ENCODE measurements around the gene SUPT7L. TPM values are rescaled to one million over a fixed set of nuclear protein-coding genes. Genes with fewer than 3 reads are reported as not detected.
A peak's percentile ranks its signal among the peaks of the same experiment; 100 is the strongest.

Gene SUPT7L
- total and polyA plus RNA-seq, 2 donors from 2014 or later: 28.1 to 29.6 TPM

DNA sequence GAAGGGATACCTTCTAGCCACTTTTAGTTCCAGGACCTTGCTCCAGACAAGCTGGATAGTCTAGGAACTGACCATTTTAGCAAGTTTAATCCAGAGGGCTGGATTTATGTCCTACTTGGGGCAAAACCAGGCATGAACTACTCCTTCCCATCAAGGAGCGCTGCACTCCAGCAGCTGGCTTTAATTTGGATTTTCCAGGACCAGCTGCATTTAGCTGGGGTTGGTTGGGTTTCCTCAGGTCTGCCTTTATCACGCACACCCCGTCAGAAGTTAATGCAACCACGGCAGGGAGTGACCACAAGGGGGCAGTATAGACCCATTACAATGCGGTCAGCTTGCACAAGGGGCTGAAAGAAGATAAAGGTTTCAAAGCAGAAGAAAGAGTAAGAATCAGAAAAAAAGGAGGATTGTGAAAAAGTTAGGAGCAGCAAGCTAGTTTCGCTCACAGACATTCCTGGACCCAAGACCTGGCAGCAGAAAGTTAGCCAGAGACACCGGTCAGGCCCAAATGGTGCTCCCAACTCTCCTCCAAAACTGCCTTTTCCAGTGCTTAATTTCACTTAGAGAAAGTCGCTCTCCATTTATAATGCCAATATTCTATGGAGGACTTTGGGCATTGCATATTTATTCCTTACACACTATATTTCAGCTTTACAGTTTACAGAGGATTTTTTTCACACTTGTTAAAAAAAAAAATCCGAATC lies 40.4 kb upstream of the SUPT7L start:
- Histone ChIP-seq H3K27ac (ENCODE audit: low read depth in 2 of 2, low read length in 2 of 2) (peak overlapping the region in 1 of 2 donors; percentile 43), H3K36me3 (ENCODE audit: control insufficient read depth in 2 of 3, insufficient read depth in 3 of 3, low read length in 3 of 3) (no peaks in the 10 kb centered on the region), H3K27me3 (ENCODE audit: control insufficient read depth, insufficient read depth, low read length) (no peaks in the 10 kb centered on the region), H3K4me1 (ENCODE audit: control insufficient read depth in 2 of 3, insufficient read depth in 2 of 3, low read depth in 1 of 3, low read length in 3 of 3) (peaks cover 0 to 4% (median 2%) of the 10 kb centered on the region in 3 donors), H3K9me3 (ENCODE audit: control insufficient read depth in 2 of 3, insufficient read depth in 1 of 3, low read length in 3 of 3) (no peaks in the 10 kb centered on the region), H3K9ac (ENCODE audit: low read length in 3 of 3) (peak overlapping the region in 1 of 3 donors; percentile 22), H3K4me3 (ENCODE audit: low read length in 3 of 3) (no peak overlapping the region)
- TF ChIP-seq, protein P1, sequence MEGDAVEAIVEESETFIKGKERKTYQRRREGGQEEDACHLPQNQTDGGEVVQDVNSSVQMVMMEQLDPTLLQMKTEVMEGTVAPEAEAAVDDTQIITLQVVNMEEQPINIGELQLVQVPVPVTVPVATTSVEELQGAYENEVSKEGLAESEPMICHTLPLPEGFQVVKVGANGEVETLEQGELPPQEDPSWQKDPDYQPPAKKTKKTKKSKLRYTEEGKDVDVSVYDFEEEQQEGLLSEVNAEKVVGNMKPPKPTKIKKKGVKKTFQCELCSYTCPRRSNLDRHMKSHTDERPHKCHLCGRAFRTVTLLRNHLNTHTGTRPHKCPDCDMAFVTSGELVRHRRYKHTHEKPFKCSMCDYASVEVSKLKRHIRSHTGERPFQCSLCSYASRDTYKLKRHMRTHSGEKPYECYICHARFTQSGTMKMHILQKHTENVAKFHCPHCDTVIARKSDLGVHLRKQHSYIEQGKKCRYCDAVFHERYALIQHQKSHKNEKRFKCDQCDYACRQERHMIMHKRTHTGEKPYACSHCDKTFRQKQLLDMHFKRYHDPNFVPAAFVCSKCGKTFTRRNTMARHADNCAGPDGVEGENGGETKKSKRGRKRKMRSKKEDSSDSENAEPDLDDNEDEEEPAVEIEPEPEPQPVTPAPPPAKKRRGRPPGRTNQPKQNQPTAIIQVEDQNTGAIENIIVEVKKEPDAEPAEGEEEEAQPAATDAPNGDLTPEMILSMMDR (IDR thresholded peaks at IDR 0.05; ENCODE audit: borderline replicate concordance, extremely low read depth, insufficient read depth): peak; percentile 95
- DNase-seq (peak; percentile 82 to 93 (median 90)), FAIRE-seq (no peak)
- intact Hi-C loops (cut with DNase I): loop anchor here (10.0 kb wide), 1 partner anchor 751 kb away; no protein-coding TSS in a partner anchor

DNA sequence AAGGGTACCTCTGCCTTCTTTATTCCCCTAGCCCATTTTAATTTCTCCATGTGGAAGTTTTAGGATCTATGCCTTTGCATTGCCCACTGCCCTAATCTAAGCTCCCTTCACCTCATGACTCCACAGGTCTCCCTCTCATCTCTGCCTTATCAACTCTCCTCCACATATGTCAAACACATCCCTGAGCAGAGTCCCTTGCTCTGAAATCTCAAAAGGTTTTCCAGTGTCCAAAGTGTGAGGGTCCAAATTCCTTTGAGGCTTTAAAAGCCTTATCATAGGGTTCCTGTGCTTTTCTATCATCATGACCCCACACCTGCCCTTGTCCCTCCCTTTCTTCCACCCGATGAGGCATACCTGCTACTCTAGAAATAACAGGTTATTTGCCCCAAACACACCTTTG lies 38.9 kb upstream of the SUPT7L start:
- Histone ChIP-seq H3K9ac (ENCODE audit: low read length in 3 of 3) (no peak overlapping the region), H3K9me3 (ENCODE audit: control insufficient read depth in 2 of 3, insufficient read depth in 1 of 3, low read length in 3 of 3) (no peaks in the 10 kb centered on the region), H3K27ac (ENCODE audit: low read depth in 2 of 2, low read length in 2 of 2) (no peak overlapping the region), H3K4me1 (ENCODE audit: control insufficient read depth in 2 of 3, insufficient read depth in 2 of 3, low read depth in 1 of 3, low read length in 3 of 3) (peaks cover 0 to 4% (median 0%) of the 10 kb centered on the region in 3 donors), H3K36me3 (ENCODE audit: control insufficient read depth in 2 of 3, insufficient read depth in 3 of 3, low read length in 3 of 3) (no peaks in the 10 kb centered on the region), H3K4me3 (ENCODE audit: low read length in 3 of 3) (no peak overlapping the region), H3K27me3 (ENCODE audit: control insufficient read depth, insufficient read depth, low read length) (no peaks in the 10 kb centered on the region)
- DNase-seq: no peak
- FAIRE-seq: no peak
- intact Hi-C loops (cut with DNase I): loop anchor here (10.0 kb wide), 1 partner anchor 752 kb away; no protein-coding TSS in a partner anchor
- TF ChIP-seq, protein P1 (IDR thresholded peaks at IDR 0.05; ENCODE audit: borderline replicate concordance, extremely low read depth, insufficient read depth): no peak

- Histone ChIP-seq H3K4me1 (ENCODE audit: control insufficient read depth in 2 of 3, insufficient read depth in 2 of 3, low read depth in 1 of 3, low read length in 3 of 3) (peaks cover 0 to 4% (median 0%) of the 10 kb centered on the region in 3 donors), H3K36me3 (ENCODE audit: control insufficient read depth in 2 of 3, insufficient read depth in 3 of 3, low read length in 3 of 3) (no peaks in the 10 kb centered on the region), H3K27ac (ENCODE audit: low read depth in 2 of 2, low read length in 2 of 2) (no peak overlapping the region), H3K27me3 (ENCODE audit: control insufficient read depth, insufficient read depth, low read length) (no peaks in the 10 kb centered on the region), H3K9ac (ENCODE audit: low read length in 3 of 3) (no peak overlapping the region), H3K9me3 (ENCODE audit: control insufficient read depth in 2 of 3, insufficient read depth in 1 of 3, low read length in 3 of 3) (no peaks in the 10 kb centered on the region), H3K4me3 (ENCODE audit: low read length in 3 of 3) (no peak overlapping the region)
- TF ChIP-seq, protein P1 (IDR thresholded peaks at IDR 0.05; ENCODE audit: borderline replicate concordance, extremely low read depth, insufficient read depth): no peak
- intact Hi-C loops (cut with DNase I): loop anchor here (10.0 kb wide), 1 partner anchor 753 kb away; no protein-coding TSS in a partner anchor
- DNase-seq (no peak), FAIRE-seq (no peak)
These were observed 38.3 kb upstream of the SUPT7L start for GRCh38 chr2:27701676-27702075.

All from kidney (tissue), 14 donors.